WTC11 (cell line): ENCODE data around the gene CDK18. TPM values are rescaled to one million over a fixed set of nuclear protein-coding genes. Genes with fewer than 3 reads are reported as not detected.

Experiments used
- ATAC-seq: fragments of 200-7000 bp; cut with Tn5 transposase; 2 replicates; pipeline ENCODE4 v1.10.0; 2021; ENCODE audit warnings: mild to moderate bottlenecking, moderate library complexity
- CTCF ChIA-PET: fragments of 300-600 bp; sonication (Branson Sonifier 250); formaldehyde crosslinking; loops from one replicate; lab custom pipeline; 2021; ENCODE audit warnings: antibody characterized with exemption; lab: Charles Lee
- POLR2A ChIA-PET: fragments of 350-600 bp; sonication (Branson Sonifier 250); formaldehyde crosslinking; loops from one replicate; lab custom pipeline; 2021; ENCODE audit warnings: antibody characterized with exemption; lab: Charles Lee
- DNase-seq: peaks from one replicate; pipeline ENCODE4 v3.0.0; 2021; ENCODE audit warnings: low spot score
- H3K27ac Mint-ChIP-seq: 2 replicates; pipeline ENCODE4 v1.8.0; 2021; ENCODE audit warnings: mixed read lengths
- H3K27me3 Mint-ChIP-seq: 2 replicates; pipeline ENCODE4 v1.8.0; 2021; ENCODE audit warnings: low read depth, mild to moderate bottlenecking, moderate library complexity, mixed read lengths
- H3K36me3 Mint-ChIP-seq: 2 replicates; pipeline ENCODE4 v1.8.0; 2021; ENCODE audit warnings: mixed read lengths
- H3K4me1 Mint-ChIP-seq: 2 replicates; pipeline ENCODE4 v1.8.0; 2022; ENCODE audit warnings: mixed read lengths
- H3K4me3 Mint-ChIP-seq: 2 replicates; pipeline ENCODE4 v1.8.0; 2021; ENCODE audit warnings: mild to moderate bottlenecking, moderate library complexity, mixed read lengths
- H3K9me3 Mint-ChIP-seq: 2 replicates; pipeline ENCODE4 v1.8.0; 2021; ENCODE audit warnings: mixed read lengths
- CBFB ChIP-seq: sonication (generic); formaldehyde crosslinking; IDR thresholded peaks from 2 replicates; pipeline ENCODE4 v1.8.1; 2022; ENCODE audit warnings: mild to moderate bottlenecking, low read depth, missing genetic modification reagents
- E2F5 ChIP-seq: sonication (generic); formaldehyde crosslinking; IDR thresholded peaks from 2 replicates; pipeline ENCODE4 v1.8.1; 2022; ENCODE audit warnings: mild to moderate bottlenecking, moderate library complexity, missing genetic modification reagents
- EMX1 ChIP-seq: fragments of 250-450 bp; sonication (Bioruptor Pico); IDR thresholded peaks from 2 replicates; pipeline ENCODE4 v1.8.0; 2021; ENCODE audit warnings: mild to moderate bottlenecking
- GTF2I ChIP-seq: fragments of 250-450 bp; sonication (Bioruptor Pico); conservative IDR thresholded peaks from 2 replicates; pipeline ENCODE4 v1.4.0; 2021; ENCODE audit warnings: mild to moderate bottlenecking
- JUN ChIP-seq: sonication (generic); formaldehyde crosslinking; IDR thresholded peaks from 2 replicates; pipeline ENCODE4 v1.8.0; 2023; ENCODE audit warnings: mild to moderate bottlenecking, missing genetic modification reagents
- MXD4 ChIP-seq: fragments of 250-450 bp; sonication (Bioruptor Pico); IDR thresholded peaks from 2 replicates; pipeline ENCODE4 v1.8.0; 2021; ENCODE audit warnings: mild to moderate bottlenecking, moderate library complexity, borderline replicate concordance
- OVOL2 ChIP-seq: fragments of 250-450 bp; sonication (Bioruptor Pico); IDR thresholded peaks from 2 replicates; pipeline ENCODE4 v1.9.0; 2021; ENCODE audit warnings: mild to moderate bottlenecking, borderline replicate concordance
- SOX15 ChIP-seq: fragments of 250-450 bp; sonication (Bioruptor Pico); IDR thresholded peaks from 2 replicates; pipeline ENCODE4 v1.9.0; 2021; ENCODE audit warnings: mild to moderate bottlenecking
- TEAD4 ChIP-seq: sonication (generic); formaldehyde crosslinking; IDR thresholded peaks from 2 replicates; pipeline ENCODE4 v1.8.0; 2022; ENCODE audit warnings: mild to moderate bottlenecking, missing genetic modification reagents
- TP53 ChIP-seq: sonication (generic); formaldehyde crosslinking; IDR thresholded peaks from 2 replicates; pipeline ENCODE4 v1.8.1; 2023; ENCODE audit warnings: mild to moderate bottlenecking, missing genetic modification reagents
- ZNF232 ChIP-seq: sonication (generic); formaldehyde crosslinking; IDR thresholded peaks from 2 replicates; pipeline ENCODE4 v1.8.0; 2022; ENCODE audit warnings: mild to moderate bottlenecking, missing genetic modification reagents
- ZNF423 ChIP-seq: fragments of 250-450 bp; sonication (Bioruptor Pico); IDR thresholded peaks from 2 replicates; pipeline ENCODE4 v2.1.2; 2022; ENCODE audit warnings: mild to moderate bottlenecking, moderate library complexity
- total RNA-seq: library from RNA; stranded (reverse); gene quantifications from 3 replicates; pipeline ENCODE4 v1.2.3, GENCODE V29; 2021
- TF ChIP-seq, protein P1 (sequence below): sonication (generic); formaldehyde crosslinking; IDR thresholded peaks from 2 replicates; pipeline ENCODE4 v1.8.0; 2023; ENCODE audit warnings: missing genetic modification reagents, mild to moderate bottlenecking, borderline replicate concordance
- TF ChIP-seq, protein P2 (sequence below): sonication (generic); formaldehyde crosslinking; IDR thresholded peaks from 2 replicates; pipeline ENCODE4 v1.8.1; 2022; ENCODE audit warnings: low read depth, missing genetic modification reagents, borderline replicate concordance
- TF ChIP-seq, protein P3 (sequence below): fragments of 250-450 bp; sonication (Bioruptor Pico); IDR thresholded peaks from 2 replicates; pipeline ENCODE4 v2.1.2; 2022; ENCODE audit warnings: mild to moderate bottlenecking, moderate library complexity
- TF ChIP-seq, protein P4 (sequence below): sonication (generic); formaldehyde crosslinking; IDR thresholded peaks from 2 replicates; pipeline ENCODE4 v1.8.0; 2022; ENCODE audit warnings: mild to moderate bottlenecking, missing genetic modification reagents
- TF ChIP-seq, protein P5 (sequence below): sonication (generic); formaldehyde crosslinking; conservative IDR thresholded peaks from 2 replicates; pipeline ENCODE4 v1.8.1; 2022; ENCODE audit warnings: mild to moderate bottlenecking, missing genetic modification reagents
- TF ChIP-seq, protein P6 (sequence below): sonication (generic); formaldehyde crosslinking; IDR thresholded peaks from 2 replicates; pipeline ENCODE4 v1.8.0; 2023; ENCODE audit warnings: mild to moderate bottlenecking, missing genetic modification reagents
- TF ChIP-seq, protein P7 (sequence below): fragments of 250-450 bp; sonication (Bioruptor Pico); IDR thresholded peaks from 2 replicates; pipeline ENCODE4 v1.9.0; 2021; ENCODE audit warnings: mild to moderate bottlenecking

CDK18 gene
- total RNA-seq, 1 experiment from 2014 or later = 71.9 TPM

DNA sequence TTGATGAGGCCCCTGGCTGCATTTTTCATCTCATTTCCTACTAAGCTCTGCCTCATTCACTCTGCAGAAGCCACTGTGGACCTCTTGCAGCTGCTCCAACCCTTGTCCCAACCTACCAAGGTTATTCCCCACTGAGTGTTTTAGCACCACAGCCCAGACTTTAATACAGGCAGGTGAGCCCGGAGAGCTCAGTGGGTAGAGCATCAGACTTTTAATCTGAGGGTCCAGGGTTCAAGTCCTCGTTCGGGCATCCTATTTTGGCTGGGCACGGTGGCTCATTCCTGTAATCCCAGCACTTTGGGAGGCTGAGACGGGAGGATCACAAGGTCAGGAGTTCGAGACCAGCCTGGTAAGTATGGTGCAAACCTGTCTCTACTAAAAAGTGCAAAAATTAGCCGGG is 30.5 kb upstream of the CDK18 start:
- peaks cover 17% of the 10 kb centered on the region for H3K9me3 Mint-ChIP-seq
- no peak for ATAC-seq
- TF ChIP-seq, protein P1, sequence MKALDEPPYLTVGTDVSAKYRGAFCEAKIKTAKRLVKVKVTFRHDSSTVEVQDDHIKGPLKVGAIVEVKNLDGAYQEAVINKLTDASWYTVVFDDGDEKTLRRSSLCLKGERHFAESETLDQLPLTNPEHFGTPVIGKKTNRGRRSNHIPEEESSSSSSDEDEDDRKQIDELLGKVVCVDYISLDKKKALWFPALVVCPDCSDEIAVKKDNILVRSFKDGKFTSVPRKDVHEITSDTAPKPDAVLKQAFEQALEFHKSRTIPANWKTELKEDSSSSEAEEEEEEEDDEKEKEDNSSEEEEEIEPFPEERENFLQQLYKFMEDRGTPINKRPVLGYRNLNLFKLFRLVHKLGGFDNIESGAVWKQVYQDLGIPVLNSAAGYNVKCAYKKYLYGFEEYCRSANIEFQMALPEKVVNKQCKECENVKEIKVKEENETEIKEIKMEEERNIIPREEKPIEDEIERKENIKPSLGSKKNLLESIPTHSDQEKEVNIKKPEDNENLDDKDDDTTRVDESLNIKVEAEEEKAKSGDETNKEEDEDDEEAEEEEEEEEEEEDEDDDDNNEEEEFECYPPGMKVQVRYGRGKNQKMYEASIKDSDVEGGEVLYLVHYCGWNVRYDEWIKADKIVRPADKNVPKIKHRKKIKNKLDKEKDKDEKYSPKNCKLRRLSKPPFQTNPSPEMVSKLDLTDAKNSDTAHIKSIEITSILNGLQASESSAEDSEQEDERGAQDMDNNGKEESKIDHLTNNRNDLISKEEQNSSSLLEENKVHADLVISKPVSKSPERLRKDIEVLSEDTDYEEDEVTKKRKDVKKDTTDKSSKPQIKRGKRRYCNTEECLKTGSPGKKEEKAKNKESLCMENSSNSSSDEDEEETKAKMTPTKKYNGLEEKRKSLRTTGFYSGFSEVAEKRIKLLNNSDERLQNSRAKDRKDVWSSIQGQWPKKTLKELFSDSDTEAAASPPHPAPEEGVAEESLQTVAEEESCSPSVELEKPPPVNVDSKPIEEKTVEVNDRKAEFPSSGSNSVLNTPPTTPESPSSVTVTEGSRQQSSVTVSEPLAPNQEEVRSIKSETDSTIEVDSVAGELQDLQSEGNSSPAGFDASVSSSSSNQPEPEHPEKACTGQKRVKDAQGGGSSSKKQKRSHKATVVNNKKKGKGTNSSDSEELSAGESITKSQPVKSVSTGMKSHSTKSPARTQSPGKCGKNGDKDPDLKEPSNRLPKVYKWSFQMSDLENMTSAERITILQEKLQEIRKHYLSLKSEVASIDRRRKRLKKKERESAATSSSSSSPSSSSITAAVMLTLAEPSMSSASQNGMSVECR (CRISPR knock-in tag) = no peak
- TF ChIP-seq, protein P2, sequence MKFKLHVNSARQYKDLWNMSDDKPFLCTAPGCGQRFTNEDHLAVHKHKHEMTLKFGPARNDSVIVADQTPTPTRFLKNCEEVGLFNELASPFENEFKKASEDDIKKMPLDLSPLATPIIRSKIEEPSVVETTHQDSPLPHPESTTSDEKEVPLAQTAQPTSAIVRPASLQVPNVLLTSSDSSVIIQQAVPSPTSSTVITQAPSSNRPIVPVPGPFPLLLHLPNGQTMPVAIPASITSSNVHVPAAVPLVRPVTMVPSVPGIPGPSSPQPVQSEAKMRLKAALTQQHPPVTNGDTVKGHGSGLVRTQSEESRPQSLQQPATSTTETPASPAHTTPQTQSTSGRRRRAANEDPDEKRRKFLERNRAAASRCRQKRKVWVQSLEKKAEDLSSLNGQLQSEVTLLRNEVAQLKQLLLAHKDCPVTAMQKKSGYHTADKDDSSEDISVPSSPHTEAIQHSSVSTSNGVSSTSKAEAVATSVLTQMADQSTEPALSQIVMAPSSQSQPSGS = no peak
- TF ChIP-seq JUN (CRISPR knock-in tag) = no peak
- TF ChIP-seq, protein P3, sequence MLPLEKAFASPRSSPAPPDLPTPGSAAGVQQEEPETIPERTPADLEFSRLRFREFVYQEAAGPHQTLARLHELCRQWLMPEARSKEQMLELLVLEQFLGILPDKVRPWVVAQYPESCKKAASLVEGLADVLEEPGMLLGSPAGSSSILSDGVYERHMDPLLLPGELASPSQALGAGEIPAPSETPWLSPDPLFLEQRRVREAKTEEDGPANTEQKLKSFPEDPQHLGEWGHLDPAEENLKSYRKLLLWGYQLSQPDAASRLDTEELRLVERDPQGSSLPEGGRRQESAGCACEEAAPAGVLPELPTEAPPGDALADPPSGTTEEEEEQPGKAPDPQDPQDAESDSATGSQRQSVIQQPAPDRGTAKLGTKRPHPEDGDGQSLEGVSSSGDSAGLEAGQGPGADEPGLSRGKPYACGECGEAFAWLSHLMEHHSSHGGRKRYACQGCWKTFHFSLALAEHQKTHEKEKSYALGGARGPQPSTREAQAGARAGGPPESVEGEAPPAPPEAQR (CRISPR knock-in tag) = no peak
- no peak for TF ChIP-seq SOX15
- no peak for TF ChIP-seq EMX1
- no peak for TF ChIP-seq ZNF232 (CRISPR knock-in tag)
- TF ChIP-seq, protein P4, sequence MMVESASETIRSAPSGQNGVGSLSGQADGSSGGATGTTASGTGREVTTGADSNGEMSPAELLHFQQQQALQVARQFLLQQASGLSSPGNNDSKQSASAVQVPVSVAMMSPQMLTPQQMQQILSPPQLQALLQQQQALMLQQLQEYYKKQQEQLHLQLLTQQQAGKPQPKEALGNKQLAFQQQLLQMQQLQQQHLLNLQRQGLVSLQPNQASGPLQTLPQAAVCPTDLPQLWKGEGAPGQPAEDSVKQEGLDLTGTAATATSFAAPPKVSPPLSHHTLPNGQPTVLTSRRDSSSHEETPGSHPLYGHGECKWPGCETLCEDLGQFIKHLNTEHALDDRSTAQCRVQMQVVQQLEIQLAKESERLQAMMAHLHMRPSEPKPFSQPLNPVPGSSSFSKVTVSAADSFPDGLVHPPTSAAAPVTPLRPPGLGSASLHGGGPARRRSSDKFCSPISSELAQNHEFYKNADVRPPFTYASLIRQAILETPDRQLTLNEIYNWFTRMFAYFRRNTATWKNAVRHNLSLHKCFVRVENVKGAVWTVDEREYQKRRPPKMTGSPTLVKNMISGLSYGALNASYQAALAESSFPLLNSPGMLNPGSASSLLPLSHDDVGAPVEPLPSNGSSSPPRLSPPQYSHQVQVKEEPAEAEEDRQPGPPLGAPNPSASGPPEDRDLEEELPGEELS (CRISPR knock-in tag) = no peak
- TF ChIP-seq GTF2I (CRISPR knock-in tag) = no peak
- no peak for TF ChIP-seq E2F5 (CRISPR knock-in tag)
- TF ChIP-seq, protein P5, sequence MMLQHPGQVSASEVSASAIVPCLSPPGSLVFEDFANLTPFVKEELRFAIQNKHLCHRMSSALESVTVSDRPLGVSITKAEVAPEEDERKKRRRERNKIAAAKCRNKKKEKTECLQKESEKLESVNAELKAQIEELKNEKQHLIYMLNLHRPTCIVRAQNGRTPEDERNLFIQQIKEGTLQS (CRISPR knock-in tag) = no peak
- TF ChIP-seq OVOL2 = no peak
- TF ChIP-seq MXD4 (CRISPR knock-in tag) = no peak
- TF ChIP-seq TEAD4 (CRISPR knock-in tag) = no peak
- no peak for TF ChIP-seq ZNF423 (CRISPR knock-in tag)
- TF ChIP-seq, protein P6, sequence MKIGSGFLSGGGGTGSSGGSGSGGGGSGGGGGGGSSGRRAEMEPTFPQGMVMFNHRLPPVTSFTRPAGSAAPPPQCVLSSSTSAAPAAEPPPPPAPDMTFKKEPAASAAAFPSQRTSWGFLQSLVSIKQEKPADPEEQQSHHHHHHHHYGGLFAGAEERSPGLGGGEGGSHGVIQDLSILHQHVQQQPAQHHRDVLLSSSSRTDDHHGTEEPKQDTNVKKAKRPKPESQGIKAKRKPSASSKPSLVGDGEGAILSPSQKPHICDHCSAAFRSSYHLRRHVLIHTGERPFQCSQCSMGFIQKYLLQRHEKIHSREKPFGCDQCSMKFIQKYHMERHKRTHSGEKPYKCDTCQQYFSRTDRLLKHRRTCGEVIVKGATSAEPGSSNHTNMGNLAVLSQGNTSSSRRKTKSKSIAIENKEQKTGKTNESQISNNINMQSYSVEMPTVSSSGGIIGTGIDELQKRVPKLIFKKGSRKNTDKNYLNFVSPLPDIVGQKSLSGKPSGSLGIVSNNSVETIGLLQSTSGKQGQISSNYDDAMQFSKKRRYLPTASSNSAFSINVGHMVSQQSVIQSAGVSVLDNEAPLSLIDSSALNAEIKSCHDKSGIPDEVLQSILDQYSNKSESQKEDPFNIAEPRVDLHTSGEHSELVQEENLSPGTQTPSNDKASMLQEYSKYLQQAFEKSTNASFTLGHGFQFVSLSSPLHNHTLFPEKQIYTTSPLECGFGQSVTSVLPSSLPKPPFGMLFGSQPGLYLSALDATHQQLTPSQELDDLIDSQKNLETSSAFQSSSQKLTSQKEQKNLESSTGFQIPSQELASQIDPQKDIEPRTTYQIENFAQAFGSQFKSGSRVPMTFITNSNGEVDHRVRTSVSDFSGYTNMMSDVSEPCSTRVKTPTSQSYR (CRISPR knock-in tag) = no peak
- no peak for TF ChIP-seq CBFB (CRISPR knock-in tag)
- TF ChIP-seq, protein P7, sequence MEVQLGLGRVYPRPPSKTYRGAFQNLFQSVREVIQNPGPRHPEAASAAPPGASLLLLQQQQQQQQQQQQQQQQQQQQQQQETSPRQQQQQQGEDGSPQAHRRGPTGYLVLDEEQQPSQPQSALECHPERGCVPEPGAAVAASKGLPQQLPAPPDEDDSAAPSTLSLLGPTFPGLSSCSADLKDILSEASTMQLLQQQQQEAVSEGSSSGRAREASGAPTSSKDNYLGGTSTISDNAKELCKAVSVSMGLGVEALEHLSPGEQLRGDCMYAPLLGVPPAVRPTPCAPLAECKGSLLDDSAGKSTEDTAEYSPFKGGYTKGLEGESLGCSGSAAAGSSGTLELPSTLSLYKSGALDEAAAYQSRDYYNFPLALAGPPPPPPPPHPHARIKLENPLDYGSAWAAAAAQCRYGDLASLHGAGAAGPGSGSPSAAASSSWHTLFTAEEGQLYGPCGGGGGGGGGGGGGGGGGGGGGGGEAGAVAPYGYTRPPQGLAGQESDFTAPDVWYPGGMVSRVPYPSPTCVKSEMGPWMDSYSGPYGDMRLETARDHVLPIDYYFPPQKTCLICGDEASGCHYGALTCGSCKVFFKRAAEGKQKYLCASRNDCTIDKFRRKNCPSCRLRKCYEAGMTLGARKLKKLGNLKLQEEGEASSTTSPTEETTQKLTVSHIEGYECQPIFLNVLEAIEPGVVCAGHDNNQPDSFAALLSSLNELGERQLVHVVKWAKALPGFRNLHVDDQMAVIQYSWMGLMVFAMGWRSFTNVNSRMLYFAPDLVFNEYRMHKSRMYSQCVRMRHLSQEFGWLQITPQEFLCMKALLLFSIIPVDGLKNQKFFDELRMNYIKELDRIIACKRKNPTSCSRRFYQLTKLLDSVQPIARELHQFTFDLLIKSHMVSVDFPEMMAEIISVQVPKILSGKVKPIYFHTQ = no peak
- TF ChIP-seq TP53 (CRISPR knock-in tag) = no peak
- H3K36me3 Mint-ChIP-seq = peaks cover 15% of the 10 kb centered on the region
- peaks cover 39% of the 10 kb centered on the region for H3K27me3 Mint-ChIP-seq
- ChIA-PET POLR2A (no interaction called here), CTCF (interaction anchor here (0.6 to 4.7 kb wide), 7 partner anchors 13 to 64 kb away, joined by 3 to 51 read pairs (median 3); partner anchors contain the start of gene BLACAT1)
- no peak for DNase-seq
- no peak overlapping the region for H3K4me3 Mint-ChIP-seq
- no peak overlapping the region for H3K27ac Mint-ChIP-seq
- H3K4me1 Mint-ChIP-seq = peaks cover 38% of the 10 kb centered on the region
